PC-9 (cell line): ENCODE results near the gene RORC. TPM values are rescaled to one million over a fixed set of nuclear protein-coding genes. Genes with fewer than 3 reads are reported as not detected.
"Not testable (repeated sequence)": the region's sequence is repeated elsewhere in the genome, so short reads cannot be mapped to it uniquely, and the experiment has no call there.

Source experiments
- BruUV-seq: library from RNA; stranded (reverse); fragments of 400-500 nt; replicated peaks from 2 replicates; lab custom pipeline; 2021; lab: Mats Ljungman, UMichigan
- CTCF ChIA-PET: fragments of 300-600 bp; sonication (Branson Sonifier 250); formaldehyde crosslinking; loops from one replicate; lab custom pipeline; 2022; ENCODE audit warnings: antibody characterized with exemption; lab: Charles Lee
- POLR2A ChIA-PET: fragments of 300-600 bp; sonication (Branson Sonifier 250); formaldehyde crosslinking; loops from one replicate; lab custom pipeline; 2022; ENCODE audit warnings: antibody characterized with exemption; ENCODE audit not compliant: unreplicated experiment; lab: Charles Lee
- DNase-seq, 2 experiments: peaks; one replicate each; pipeline versions ENCODE4 v3.0.0 to v3.0.0-alpha.2; 2015 to 2022; ENCODE audit warnings: mixed read lengths in 1 of 2
- H2AFZ ChIP-seq: fragments of 200-600 bp; sonication (generic); 2 replicates; pipeline ENCODE4 v1.8.1; 2017; ENCODE audit warnings: antibody characterized with exemption
- H3F3A ChIP-seq: fragments of 200-600 bp; sonication (generic); 2 replicates; pipeline ENCODE4 v1.8.1; 2017; ENCODE audit warnings: antibody characterized with exemption, mild to moderate bottlenecking, low read depth; ENCODE audit not compliant: insufficient read depth
- H3K27ac ChIP-seq: fragments of 200-600 bp; sonication (generic); 2 replicates; pipeline ENCODE4 v1.6.1; 2016; ENCODE audit warnings: mixed run types
- H3K27me3 ChIP-seq: fragments of 200-600 bp; sonication (generic); 2 replicates; pipeline ENCODE4 v1.6.1; 2016; ENCODE audit warnings: low read depth, mixed run types; ENCODE audit not compliant: insufficient read depth
- H3K36me3 ChIP-seq: fragments of 200-600 bp; sonication (generic); 2 replicates; pipeline ENCODE4 v1.6.1; 2016; ENCODE audit warnings: low read depth, mixed run types
- H3K4me1 ChIP-seq: fragments of 200-600 bp; sonication (generic); replicated peaks from 2 replicates; pipeline ENCODE4 v1.6.1; 2016; ENCODE audit warnings: mixed run types; ENCODE audit not compliant: insufficient read depth
- H3K4me2 ChIP-seq: fragments of 200-600 bp; sonication (generic); 2 replicates; pipeline ENCODE4 v1.6.1; 2017; ENCODE audit warnings: mixed run types
- H3K4me3 ChIP-seq: fragments of 200-600 bp; sonication (generic); 2 replicates; pipeline ENCODE4 v1.6.1; 2016; ENCODE audit warnings: mixed run types
- H3K79me2 ChIP-seq: fragments of 200-600 bp; sonication (generic); 2 replicates; pipeline ENCODE4 v1.6.1; 2017; ENCODE audit warnings: low read depth, mixed run types
- H3K9me2 ChIP-seq: fragments of 200-600 bp; sonication (generic); 2 replicates; pipeline ENCODE4 v1.8.1; 2017; ENCODE audit warnings: mild to moderate bottlenecking; ENCODE audit not compliant: insufficient read depth
- H3K9me3 ChIP-seq: fragments of 200-600 bp; sonication (generic); 2 replicates; pipeline ENCODE4 v1.8.1; 2016; ENCODE audit warnings: low read depth; ENCODE audit not compliant: insufficient read depth
- H4K20me1 ChIP-seq: fragments of 200-600 bp; sonication (generic); 2 replicates; pipeline ENCODE4 v1.8.1; 2017; ENCODE audit not compliant: insufficient read depth
- EZH2 ChIP-seq: fragments of 200-600 bp; sonication (generic); IDR thresholded peaks from 2 replicates; pipeline ENCODE4 v1.8.0; 2017; ENCODE audit warnings: antibody characterized with exemption, low read depth
- intact Hi-C: fragments of 100-400 bp; cut with micrococcal nuclease; formaldehyde crosslinking; loops from one replicate; pipeline ENCODE4 v1.10.0; 2022; ENCODE audit not compliant: unreplicated experiment
- total RNA-seq: library from RNA; stranded (reverse); gene quantifications from 2 replicates; pipeline ENCODE4 v1.2.3, GENCODE V29; 2021
- TF ChIP-seq, protein P1 (sequence below): fragments of 200-600 bp; sonication (generic); conservative IDR thresholded peaks from 2 replicates; pipeline ENCODE4 v1.6.1; 2017; ENCODE audit warnings: mixed run types, antibody characterized with exemption, mild to moderate bottlenecking, moderate library complexity

RORC gene
- total RNA-seq, 1 experiment from 2014 or later: 0.35 TPM

DNA sequence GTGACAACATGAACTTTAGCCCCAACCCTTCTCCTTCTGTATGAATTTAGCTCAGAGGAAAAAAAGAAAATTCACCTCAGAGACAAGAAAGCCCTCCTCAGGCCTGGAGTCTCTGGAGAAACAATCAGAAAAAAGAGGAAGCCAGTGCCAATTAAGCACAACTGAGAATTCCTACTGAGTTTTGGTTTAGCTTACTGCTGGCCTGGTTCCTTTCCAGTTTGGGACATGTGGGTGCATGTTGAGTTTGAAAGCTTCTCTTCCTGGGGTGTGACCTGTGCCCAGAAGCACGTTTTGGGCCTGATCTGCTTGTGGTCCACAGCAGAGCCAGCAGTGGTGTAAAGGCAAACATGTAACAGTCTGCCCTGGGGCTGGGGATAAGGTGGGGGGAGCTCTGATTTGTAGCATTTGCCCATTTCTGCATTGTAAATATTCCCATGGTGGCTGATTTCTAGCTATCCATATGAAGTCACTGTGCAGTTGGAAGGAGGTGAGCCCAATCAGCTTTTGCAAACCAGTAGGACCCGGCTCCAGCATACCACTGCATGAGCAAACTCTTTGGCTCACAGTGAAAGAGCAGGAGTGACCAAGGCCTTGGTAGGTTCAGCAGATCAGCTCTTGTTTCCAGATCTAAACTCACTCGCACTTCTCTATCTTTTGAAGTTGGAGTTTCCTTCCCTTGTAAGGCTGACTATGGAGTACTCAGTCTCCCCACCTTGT is 26.6 kb upstream of the RORC start:
- no peaks in the 10 kb centered on the region for H3K9me2 ChIP-seq
- ChIA-PET POLR2A (interaction anchor here (0.6 kb wide), 1 partner anchor 19 kb away, joined by 3 read pairs; the partner anchor contains the start of gene C2CD4D), CTCF (interaction anchor here (0.7 kb wide), 1 partner anchor 16 kb away, joined by 3 read pairs; no protein-coding TSS in a partner anchor)
- BruUV-seq: no TSS peak
- H2AFZ ChIP-seq: no peak overlapping the region
- H3K4me3 ChIP-seq: no peak overlapping the region
- no peak overlapping the region for H3K27ac ChIP-seq
- no peak overlapping the region for H3K4me2 ChIP-seq
- DNase-seq: no peak
- intact Hi-C loops: no loop called here
- TF ChIP-seq, protein P1, sequence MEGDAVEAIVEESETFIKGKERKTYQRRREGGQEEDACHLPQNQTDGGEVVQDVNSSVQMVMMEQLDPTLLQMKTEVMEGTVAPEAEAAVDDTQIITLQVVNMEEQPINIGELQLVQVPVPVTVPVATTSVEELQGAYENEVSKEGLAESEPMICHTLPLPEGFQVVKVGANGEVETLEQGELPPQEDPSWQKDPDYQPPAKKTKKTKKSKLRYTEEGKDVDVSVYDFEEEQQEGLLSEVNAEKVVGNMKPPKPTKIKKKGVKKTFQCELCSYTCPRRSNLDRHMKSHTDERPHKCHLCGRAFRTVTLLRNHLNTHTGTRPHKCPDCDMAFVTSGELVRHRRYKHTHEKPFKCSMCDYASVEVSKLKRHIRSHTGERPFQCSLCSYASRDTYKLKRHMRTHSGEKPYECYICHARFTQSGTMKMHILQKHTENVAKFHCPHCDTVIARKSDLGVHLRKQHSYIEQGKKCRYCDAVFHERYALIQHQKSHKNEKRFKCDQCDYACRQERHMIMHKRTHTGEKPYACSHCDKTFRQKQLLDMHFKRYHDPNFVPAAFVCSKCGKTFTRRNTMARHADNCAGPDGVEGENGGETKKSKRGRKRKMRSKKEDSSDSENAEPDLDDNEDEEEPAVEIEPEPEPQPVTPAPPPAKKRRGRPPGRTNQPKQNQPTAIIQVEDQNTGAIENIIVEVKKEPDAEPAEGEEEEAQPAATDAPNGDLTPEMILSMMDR: no peak
- TF ChIP-seq EZH2: no peak
- H3K79me2 ChIP-seq: no peaks in the 10 kb centered on the region
- 0 out of 2 replicates have a peak, but pooled peaks cover 7% of the 10 kb centered on the region for H3K4me1 ChIP-seq
- H3F3A ChIP-seq: no peaks in the 10 kb centered on the region
- H4K20me1 ChIP-seq: no peaks in the 10 kb centered on the region
- no peaks in the 10 kb centered on the region for H3K9me3 ChIP-seq
- no peaks in the 10 kb centered on the region for H3K36me3 ChIP-seq
- no peaks in the 10 kb centered on the region for H3K27me3 ChIP-seq

DNA sequence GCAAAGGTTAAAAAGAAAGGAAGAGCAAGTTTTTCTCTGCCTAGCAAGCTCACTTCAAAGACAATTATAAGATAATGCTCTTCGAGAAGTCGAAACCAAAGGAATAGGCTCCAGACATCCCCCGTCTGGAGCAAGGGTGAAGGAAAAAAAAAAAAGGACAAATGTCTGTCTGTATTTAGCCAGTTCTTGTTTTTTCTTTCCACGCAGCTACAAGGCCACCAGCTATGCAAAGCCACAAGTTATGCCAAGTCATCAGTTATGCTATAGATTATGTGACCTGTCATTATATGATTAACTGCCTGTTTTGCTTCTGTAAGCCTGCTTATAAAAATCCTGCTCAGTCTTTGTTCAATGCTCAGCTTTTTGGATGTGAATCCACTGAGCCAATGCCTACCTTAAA is 24.3 kb upstream of the RORC start:
- POLR2A ChIA-PET: interaction anchor here (0.6 kb wide), 2 partner anchors 193 to 464 kb away, joined by 7 to 15 read pairs; no protein-coding TSS in a partner anchor
- CTCF ChIA-PET: interaction anchor here (0.7 kb wide), 1 partner anchor 52 kb away, joined by 8 read pairs; no protein-coding TSS in a partner anchor

DNA sequence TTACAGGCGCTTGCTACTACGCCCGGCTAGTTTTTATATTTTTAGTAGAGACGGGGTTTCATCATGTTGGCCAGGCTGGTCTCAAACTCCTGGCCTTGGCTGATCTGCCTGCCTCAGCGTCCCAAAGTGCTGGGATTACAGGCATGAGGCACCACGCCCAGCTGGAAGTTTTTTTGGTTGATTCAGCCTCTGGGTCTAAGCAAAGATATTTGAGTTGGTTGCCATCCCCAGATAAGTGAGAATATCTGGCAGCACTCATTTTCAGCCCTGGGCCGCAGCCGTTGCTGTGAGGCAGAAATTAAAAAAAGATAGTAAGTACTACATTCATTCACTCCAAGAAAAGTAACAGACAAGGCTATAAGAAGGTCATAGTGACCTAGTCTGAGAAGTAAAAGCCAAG is 23.9 kb upstream of the RORC start:
- H3K4me2 ChIP-seq, H3K27me3 ChIP-seq, H3K4me3 ChIP-seq, H3K36me3 ChIP-seq, H3K4me1 ChIP-seq, H3K79me2 ChIP-seq, H2AFZ ChIP-seq, H3K9me3 ChIP-seq, H3K27ac ChIP-seq, BruUV-seq, H3K9me2 ChIP-seq, CTCF ChIA-PET, H4K20me1 ChIP-seq, intact Hi-C loops, DNase-seq, H3F3A ChIP-seq: not testable (repeated sequence)
- POLR2A ChIA-PET: interaction anchor here (0.6 kb wide), 1 partner anchor 465 kb away, joined by 7 read pairs; no protein-coding TSS in a partner anchor

More for the DNA sequence above, 24.3 kb upstream of the RORC start:
- H3K79me2 ChIP-seq: no peaks in the 10 kb centered on the region
- TF ChIP-seq, protein P1: no peak
- no peak for TF ChIP-seq EZH2
- H3K9me3 ChIP-seq: no peaks in the 10 kb centered on the region
- H3K36me3 ChIP-seq: no peaks in the 10 kb centered on the region
- H3K4me3 ChIP-seq: no peak overlapping the region
- H3K27me3 ChIP-seq: no peaks in the 10 kb centered on the region
- DNase-seq: no peak
- intact Hi-C loops: no loop called here
- no peaks in the 10 kb centered on the region for H3F3A ChIP-seq
- no peak overlapping the region for H3K4me2 ChIP-seq
- BruUV-seq: no TSS peak
- H3K4me1 ChIP-seq: 0 out of 2 replicates have a peak, but pooled peaks cover 3% of the 10 kb centered on the region
- H2AFZ ChIP-seq: no peak overlapping the region
- H3K27ac ChIP-seq: no peak overlapping the region
- no peaks in the 10 kb centered on the region for H4K20me1 ChIP-seq
- H3K9me2 ChIP-seq: no peaks in the 10 kb centered on the region
